Myocyte (in vitro differentiated cells): ENCODE measurements around the gene CCDC78. TPM values are rescaled to one million over a fixed set of nuclear protein-coding genes. Genes with fewer than 3 reads are reported as not detected.

Experiments used
- DNase-seq: peaks from one replicate; pipeline ENCODE4 v3.0.0-alpha.2; 2012; ENCODE audit warnings: low read depth
- polyA plus RNA-seq: library from polyadenylated mRNA; unstranded; fragments of >200 nt; gene quantifications from one replicate; pipeline ENCODE4 v1.2.1, GENCODE V29; 2012; ENCODE audit warnings: missing spikeins
- total RNA-seq: library from RNA; depleted of rRNA; stranded (reverse); fragments of >200 nt; gene quantifications from 2 replicates; pipeline ENCODE4 v1.2.3, GENCODE V29; 2014

The CCDC78 gene
- 5.9 and 6.0 TPM in 2 replicates for total RNA-seq
- 5.2 TPM for polyA plus RNA-seq

- peak; percentile 67 for DNase-seq
These were observed at the start of gene CCDC78, which contains the start of gene HAGHL for GRCh38 chr16:726438-727290. TSS of gene CCDC78 (minus strand) at chr16:726443. CDS start at chr16:726367, 76 bp downstream. TSS of gene HAGHL (plus strand) at chr16:727106. CDS start at chr16:727510, 404 bp downstream.

GRCh38 chr16:775236-775796 is 49.1 kb upstream of the CCDC78 start:
- DNase-seq: no peak

- DNase-seq: no peak
These were observed 48.1 kb upstream of the CCDC78 start for GRCh38 chr16:774086-775001.

- DNase-seq: no peak
These were observed 46.7 kb upstream of the CCDC78 start for GRCh38 chr16:772959-773358.

DNA sequence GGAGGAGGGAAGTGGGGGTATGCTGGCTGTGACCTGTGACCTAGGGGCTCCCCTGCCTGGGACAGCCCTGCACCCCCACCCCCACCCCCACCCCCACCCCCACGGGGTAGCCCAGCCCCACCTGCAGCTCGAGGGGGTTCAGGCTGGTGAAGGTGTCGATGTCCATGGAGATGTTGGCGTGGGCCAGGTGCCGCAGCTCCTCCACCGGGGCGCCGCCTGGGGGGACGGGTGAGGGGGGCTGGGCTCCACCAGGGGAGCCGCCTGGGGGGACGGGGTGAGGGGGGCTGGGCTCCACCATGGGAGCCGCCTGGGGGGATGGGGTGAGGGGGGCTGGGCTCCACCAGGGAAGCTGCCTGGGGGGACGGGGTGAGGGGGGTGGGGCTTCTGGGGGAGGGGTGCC is 44.2 kb upstream of the CCDC78 start:
- DNase-seq: no peak

- no peak for DNase-seq
These were observed 43.7 kb upstream of the CCDC78 start for GRCh38 chr16:769934-770333.

DNA sequence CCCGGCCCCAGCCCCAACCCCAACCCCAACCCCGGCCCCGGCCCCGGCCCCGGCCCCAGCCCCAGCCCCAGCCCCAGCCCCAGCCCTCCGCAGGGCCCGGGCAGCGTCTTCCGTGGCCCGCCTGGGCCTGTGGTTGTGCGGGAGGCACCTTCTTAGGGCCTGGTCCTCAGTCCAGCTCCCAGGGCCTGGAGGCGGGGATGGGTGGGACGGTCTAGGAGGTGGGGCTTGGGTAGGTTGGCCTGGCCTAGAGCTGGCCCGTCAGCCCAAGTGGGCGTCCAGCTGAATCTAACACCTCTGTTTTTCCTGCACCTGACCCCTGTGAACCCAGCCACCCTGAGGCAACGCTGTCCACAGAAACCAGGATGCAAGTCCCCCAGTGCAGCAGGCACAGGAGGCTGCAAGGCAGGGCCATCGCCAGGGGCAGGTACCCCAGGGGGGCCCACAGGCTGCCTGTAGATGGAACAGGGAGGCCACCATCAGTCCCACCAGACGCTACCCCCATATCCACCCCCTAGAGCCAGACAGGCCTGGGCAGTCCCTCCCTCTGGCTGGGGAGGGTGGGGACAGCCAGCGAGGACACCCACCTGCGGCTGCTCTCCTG is 43.0 kb upstream of the CCDC78 start:
- no peak for DNase-seq

DNA sequence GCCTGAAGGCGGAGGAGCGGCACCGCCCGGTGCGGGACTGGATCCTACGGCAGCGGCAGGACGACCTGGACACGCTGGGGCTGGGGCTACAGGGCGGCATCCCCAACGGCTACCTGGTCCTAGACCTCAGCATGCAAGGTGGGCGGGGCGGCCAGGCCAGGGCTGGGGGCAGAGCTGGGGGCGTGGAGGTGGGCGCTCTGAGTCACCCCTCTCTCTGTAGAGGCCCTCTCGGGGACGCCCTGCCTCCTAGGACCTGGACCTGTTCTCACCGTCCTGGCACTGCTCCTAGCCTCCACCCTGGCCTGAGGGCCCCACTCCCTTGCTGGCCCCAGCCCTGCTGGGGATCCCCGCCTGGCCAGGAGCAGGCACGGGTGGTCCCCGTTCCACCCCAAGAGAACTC is 42.2 kb upstream of the CCDC78 start:
- DNase-seq: no peak

DNA sequence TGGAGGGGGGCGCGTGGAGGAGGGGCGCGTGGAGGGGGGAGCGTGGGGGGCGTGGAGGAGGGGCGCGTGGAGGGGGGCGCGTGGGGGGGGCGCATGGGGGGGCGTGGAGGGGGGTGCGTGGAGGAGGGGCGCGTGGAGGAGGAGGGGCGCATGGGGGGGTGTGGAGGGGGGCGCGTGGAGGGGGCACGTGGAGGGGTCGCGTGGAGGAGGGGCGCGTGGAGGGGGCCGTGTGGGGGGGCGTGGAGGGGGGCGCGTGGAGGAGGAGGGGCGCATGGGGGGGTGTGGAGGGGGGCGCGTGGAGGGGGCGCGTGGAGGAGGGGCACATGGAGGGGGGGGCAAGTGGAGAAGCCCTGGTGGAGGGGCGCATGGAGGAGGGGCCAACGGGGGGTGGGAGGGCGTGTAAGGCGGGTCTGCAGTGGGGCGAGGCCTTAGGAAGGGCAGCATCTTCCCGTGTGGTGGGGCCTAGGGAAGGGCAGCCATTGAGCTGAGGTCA is 41.5 kb upstream of the CCDC78 start:
- DNase-seq: no peak

DNA sequence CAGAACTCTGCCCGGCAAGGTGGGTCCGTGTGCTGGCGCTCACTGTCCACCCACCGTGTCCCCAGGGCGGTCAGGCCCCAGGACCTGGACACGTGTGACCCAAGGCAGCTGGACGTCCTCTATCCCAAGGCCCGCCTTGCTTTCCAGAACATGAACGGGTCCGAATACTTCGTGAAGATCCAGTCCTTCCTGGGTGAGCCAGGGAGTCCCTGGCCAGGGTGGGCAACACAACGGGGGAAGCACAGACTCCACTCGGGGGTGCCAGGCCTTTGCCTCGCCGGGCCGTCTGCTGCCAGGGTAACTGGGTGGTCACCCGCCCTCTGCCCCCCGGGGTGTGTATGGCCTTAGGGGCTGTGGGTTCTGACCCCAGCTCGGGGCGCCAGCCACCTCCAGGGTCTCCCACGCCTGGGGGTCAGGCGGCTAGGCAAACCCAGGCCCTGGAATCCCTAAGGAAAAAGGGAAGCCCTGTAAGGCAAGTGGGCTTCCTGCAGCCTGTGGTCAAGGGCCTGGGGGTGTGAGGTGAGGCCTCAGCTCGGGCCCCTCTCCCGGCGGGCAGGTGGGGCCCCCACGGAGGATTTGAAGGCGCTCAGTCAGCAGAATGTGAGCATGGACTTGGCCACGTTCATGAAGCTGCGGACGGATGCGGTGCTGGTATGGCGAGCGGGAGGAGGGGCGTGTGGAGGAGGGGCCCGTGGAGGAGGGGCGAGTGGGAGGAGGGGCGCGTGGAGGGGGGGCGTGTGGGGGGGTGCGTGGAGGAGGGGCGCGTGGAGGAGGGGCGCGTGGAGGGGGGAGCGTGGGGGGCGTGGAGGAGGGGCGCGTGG is 40.8 kb upstream of the CCDC78 start:
- DNase-seq: no peak

DNA sequence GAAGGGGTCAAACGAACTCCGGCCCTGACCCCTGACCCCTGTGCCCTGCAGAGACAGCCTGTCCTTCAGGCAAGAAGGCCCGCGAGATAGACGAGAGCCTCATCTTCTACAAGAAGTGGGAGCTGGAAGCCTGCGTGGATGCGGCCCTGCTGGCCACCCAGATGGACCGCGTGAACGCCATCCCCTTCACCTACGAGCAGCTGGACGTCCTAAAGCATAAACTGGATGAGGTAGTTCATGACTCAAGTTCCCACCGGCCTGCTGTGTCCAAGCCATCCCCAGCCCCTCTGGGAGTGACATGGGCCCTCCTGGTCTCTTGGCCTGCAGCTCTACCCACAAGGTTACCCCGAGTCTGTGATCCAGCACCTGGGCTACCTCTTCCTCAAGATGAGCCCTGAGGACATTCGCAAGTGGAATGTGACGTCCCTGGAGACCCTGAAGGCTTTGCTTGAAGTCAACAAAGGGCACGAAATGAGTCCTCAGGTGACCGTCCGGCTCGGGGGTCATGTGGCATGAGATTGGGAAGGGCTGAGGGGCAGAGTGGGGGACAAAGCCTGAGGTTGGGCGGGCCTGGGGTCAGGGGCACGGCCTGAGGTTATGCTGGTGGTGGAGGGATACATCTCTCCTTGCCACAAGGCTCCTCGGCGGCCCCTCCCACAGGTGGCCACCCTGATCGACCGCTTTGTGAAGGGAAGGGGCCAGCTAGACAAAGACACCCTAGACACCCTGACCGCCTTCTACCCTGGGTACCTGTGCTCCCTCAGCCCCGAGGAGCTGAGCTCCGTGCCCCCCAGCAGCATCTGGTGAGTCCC is 40.0 kb upstream of the CCDC78 start:
- DNase-seq: no peak

- DNase-seq: no peak
These were observed 39.2 kb upstream of the CCDC78 start for GRCh38 chr16:765488-765865.

DNA sequence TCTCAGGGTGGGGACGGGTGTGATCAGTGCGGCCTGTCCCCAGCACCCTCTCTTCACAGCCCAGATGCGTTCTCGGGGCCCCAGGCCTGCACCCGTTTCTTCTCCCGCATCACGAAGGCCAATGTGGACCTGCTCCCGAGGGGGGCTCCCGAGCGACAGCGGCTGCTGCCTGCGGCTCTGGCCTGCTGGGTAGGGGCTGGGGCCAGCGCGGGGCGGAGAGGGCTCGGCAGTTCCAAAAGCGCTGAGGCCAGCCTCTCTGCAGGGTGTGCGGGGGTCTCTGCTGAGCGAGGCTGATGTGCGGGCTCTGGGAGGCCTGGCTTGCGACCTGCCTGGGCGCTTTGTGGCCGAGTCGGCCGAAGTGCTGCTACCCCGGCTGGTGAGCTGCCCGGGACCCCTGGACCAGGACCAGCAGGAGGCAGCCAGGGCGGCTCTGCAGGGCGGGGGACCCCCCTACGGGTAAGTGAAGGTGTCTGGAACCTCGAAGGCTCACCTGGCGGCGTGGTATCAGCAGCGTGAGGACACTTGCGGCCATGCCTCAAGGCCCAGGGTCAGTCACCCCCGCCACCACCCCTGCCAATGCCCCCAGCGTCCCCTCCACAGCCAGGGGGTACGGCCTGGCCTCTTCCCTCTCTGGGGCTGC is 38.7 kb upstream of the CCDC78 start:
- DNase-seq: no peak

GRCh38 chr16:764184-764750 is 38.0 kb upstream of the CCDC78 start:
- DNase-seq: no peak

DNA sequence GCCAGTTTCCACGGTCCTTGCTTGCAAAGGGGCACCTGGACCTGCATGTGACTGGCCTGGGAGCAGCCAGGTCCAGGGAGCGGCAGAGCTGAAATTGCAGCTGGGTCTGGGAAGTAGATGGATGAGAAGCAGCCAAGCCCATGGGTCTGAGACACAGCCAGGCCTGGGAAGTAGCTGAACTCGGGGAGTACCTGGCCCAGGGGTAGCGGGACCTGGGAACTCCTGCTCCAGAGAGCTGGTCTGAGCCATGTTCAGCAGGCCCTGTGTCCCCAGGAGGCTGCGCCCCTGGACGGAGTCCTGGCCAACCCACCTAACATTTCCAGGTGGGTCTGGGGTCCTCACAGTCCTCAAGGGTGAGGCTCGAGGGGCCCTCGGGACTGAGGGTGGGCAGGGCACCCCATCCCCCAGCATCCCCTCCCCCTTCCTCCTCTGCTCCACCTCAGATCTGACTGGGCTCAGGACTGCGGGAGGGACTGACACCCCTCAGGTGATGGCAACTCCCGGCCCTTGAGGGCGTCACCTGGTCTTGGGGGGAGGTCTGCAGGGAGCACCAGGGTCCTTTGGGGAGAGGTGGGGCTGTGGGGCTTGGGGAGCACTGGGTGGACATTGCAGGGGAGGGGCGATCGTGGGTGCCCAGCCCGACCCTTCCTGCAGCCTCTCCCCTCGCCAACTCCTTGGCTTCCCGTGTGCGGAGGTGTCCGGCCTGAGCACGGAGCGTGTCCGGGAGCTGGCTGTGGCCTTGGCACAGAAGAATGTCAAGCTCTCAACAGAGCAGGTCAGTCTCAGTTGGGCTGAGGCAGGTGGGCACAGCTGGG is 37.3 kb upstream of the CCDC78 start:
- no peak for DNase-seq

DNA sequence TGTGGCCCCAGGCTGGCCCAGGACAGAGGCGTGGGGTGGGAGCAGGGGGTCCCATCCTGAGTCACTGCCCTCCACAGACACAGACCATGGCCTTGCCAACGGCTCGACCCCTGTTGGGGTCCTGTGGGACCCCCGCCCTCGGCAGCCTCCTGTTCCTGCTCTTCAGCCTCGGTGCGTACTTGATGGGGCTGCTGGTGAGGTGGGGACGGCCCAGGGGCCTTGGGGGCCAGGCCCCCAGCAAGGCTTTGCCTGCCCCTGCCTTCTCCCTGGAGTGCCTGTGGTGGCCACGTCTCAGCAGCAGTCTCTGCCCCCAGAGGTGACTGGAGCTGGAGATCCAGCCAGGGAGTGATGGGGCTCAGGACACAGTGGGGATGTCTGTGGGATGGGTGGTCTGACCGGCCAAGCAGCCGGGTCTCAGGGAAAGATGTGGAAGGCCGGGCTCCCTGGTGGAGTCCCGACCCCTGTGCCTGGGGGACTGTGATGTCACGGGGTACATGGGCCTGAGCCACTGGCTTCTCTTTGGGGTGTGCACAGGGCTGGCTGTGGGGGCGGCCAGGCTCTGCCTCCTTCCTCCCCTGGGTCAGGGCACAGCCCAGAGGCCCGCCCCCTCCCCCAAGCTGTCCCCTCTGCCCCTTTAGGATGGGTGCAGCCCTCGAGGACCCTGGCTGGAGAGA is 36.5 kb upstream of the CCDC78 start:
- no peak for DNase-seq
